ENCODE measurements around the gene CHCHD3.

CHCHD3 gene

GRCh38 chr7:132838313-132838712, 243.6 kb downstream of the CHCHD3 start:
- H3K27ac ChIP-seq: no peak overlapping the region
- no peak for TF ChIP-seq CTCF (IDR thresholded peaks at IDR 0.05)
- DNase-seq (ENCODE audit: low spot score): no peak

GRCh38 chr7:132837529-132837928, 244.4 kb downstream of the CHCHD3 start:
- Histone ChIP-seq H3K27ac (no peak overlapping the region), H3K4me3 (no peak overlapping the region)
- TF ChIP-seq CTCF (IDR thresholded peaks at IDR 0.05): no peak
- DNase-seq (ENCODE audit: low spot score): no peak

More at GRCh38 chr7:132838313-132838712, 243.6 kb downstream of the CHCHD3 start:
- H3K4me3 ChIP-seq: no peak overlapping the region

GRCh38 chr7:132836746-132837145, 245.1 kb downstream of the CHCHD3 start:
- no peak overlapping the region for H3K27ac ChIP-seq
- TF ChIP-seq CTCF (IDR thresholded peaks at IDR 0.05): no peak
- no peak for DNase-seq (ENCODE audit: low spot score)
- no peak overlapping the region for H3K4me3 ChIP-seq

- Histone ChIP-seq H3K27ac (no peak overlapping the region), H3K4me3 (no peak overlapping the region)
- no peak for TF ChIP-seq CTCF (IDR thresholded peaks at IDR 0.05)
- DNase-seq (ENCODE audit: low spot score): no peak
These were observed 250.9 kb downstream of the CHCHD3 start for GRCh38 chr7:132830941-132831340.

GRCh38 chr7:132828502-132828901, 253.4 kb downstream of the CHCHD3 start:
- no peak for TF ChIP-seq CTCF (IDR thresholded peaks at IDR 0.05)
- no peak overlapping the region for H3K27ac ChIP-seq
- no peak for DNase-seq (ENCODE audit: low spot score)
- no peak overlapping the region for H3K4me3 ChIP-seq

- DNase-seq (ENCODE audit: low spot score): no peak
- TF ChIP-seq CTCF (IDR thresholded peaks at IDR 0.05): no peak
- H3K27ac ChIP-seq: no peak overlapping the region
- H3K4me3 ChIP-seq: no peak overlapping the region
These were observed 255.7 kb downstream of the CHCHD3 start for GRCh38 chr7:132825932-132826835.

- no peak for DNase-seq (ENCODE audit: low spot score)
- no peak for TF ChIP-seq CTCF (IDR thresholded peaks at IDR 0.05)
- H3K4me3 ChIP-seq: no peak overlapping the region
- no peak overlapping the region for H3K27ac ChIP-seq
These were observed 256.7 kb downstream of the CHCHD3 start for GRCh38 chr7:132825222-132825621.
